GM18520 (cell line): ENCODE data around the gene PIN1.
"Not testable (repeated sequence)": the region's sequence is repeated elsewhere in the genome, so short reads cannot be mapped to it uniquely, and the experiment has no call there.

Experiments used
- ATAC-seq: cut with Tn5 transposase; IDR thresholded peaks from one replicate; pipeline ENCODE4 v1.9.1; 2021; ENCODE audit not compliant: unreplicated experiment

PIN1 gene

GRCh38 chr19:9834726-9835506 is at the start of gene PIN1:
Gene PIN1 (plus strand): TSS chr19:9835318. CDS start chr19:9835345, 27 bp downstream.
- peak; percentile 96 for ATAC-seq

GRCh38 chr19:9785367-9786331 is 49.5 kb upstream of the PIN1 start:
- ATAC-seq: peak; percentile 53

- ATAC-seq: no peak
Measured at GRCh38 chr19:9786342-9786741, 48.8 kb upstream of the PIN1 start.

- ATAC-seq: no peak
Measured at GRCh38 chr19:9786819-9787218, 48.3 kb upstream of the PIN1 start.

GRCh38 chr19:9788604-9789003 is 46.5 kb upstream of the PIN1 start:
- not testable (repeated sequence) for ATAC-seq

- ATAC-seq: no peak
Measured at GRCh38 chr19:9789066-9789465, 46.1 kb upstream of the PIN1 start.

GRCh38 chr19:9789579-9789978 is 45.5 kb upstream of the PIN1 start:
- not testable (repeated sequence) for ATAC-seq

GRCh38 chr19:9791073-9791367 is 44.1 kb upstream of the PIN1 start:
- not testable (repeated sequence) for ATAC-seq

GRCh38 chr19:9791552-9792205 is 43.4 kb upstream of the PIN1 start:
- ATAC-seq: no peak

GRCh38 chr19:9792206-9793070 is 42.7 kb upstream of the PIN1 start:
- ATAC-seq: no peak

- no peak for ATAC-seq
Measured at GRCh38 chr19:9793071-9793591, 42.0 kb upstream of the PIN1 start.

- ATAC-seq: peak; percentile 51
Measured at GRCh38 chr19:9796113-9796773, 38.9 kb upstream of the PIN1 start.

GRCh38 chr19:9797871-9798270 is 37.2 kb upstream of the PIN1 start:
- no peak for ATAC-seq

GRCh38 chr19:9799162-9799561 is 36.0 kb upstream of the PIN1 start:
- no peak for ATAC-seq

- ATAC-seq: no peak
Measured at GRCh38 chr19:9801976-9802375, 33.1 kb upstream of the PIN1 start.

- ATAC-seq: no peak
Measured at GRCh38 chr19:9806803-9807202, 28.3 kb upstream of the PIN1 start.

- ATAC-seq: no peak
Measured at GRCh38 chr19:9808855-9809824, 26.0 kb upstream of the PIN1 start.

- no peak for ATAC-seq
Measured at GRCh38 chr19:9811139-9811538, 24.0 kb upstream of the PIN1 start.
